HG02610 (cell line): ENCODE results near the gene TBCK.

Experiments
- ATAC-seq: cut with Tn5 transposase; IDR thresholded peaks from one replicate; pipeline ENCODE4 v1.9.1; 2021; ENCODE audit warnings: mild to moderate bottlenecking, moderate library complexity; ENCODE audit not compliant: unreplicated experiment

The TBCK gene

DNA sequence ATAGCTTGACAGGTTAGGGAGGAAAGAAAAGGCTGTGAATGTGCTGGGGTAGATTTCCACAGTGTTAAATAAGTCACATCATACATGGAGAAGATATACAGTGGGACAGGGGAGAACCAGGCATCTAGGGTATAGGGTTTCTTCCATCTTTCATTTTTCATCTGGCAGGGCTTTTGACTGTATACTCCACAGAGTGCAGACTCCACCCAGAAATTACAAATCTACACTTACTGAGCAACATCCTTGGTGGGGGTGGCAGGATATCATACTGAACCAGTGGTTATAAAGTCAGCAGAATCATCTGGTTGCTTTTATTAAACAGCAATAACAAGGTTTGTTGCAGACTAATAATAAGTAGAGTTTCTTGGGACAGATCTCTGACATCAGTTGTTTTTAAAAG is 266.5 kb downstream of the TBCK start:
- no peak for ATAC-seq

DNA sequence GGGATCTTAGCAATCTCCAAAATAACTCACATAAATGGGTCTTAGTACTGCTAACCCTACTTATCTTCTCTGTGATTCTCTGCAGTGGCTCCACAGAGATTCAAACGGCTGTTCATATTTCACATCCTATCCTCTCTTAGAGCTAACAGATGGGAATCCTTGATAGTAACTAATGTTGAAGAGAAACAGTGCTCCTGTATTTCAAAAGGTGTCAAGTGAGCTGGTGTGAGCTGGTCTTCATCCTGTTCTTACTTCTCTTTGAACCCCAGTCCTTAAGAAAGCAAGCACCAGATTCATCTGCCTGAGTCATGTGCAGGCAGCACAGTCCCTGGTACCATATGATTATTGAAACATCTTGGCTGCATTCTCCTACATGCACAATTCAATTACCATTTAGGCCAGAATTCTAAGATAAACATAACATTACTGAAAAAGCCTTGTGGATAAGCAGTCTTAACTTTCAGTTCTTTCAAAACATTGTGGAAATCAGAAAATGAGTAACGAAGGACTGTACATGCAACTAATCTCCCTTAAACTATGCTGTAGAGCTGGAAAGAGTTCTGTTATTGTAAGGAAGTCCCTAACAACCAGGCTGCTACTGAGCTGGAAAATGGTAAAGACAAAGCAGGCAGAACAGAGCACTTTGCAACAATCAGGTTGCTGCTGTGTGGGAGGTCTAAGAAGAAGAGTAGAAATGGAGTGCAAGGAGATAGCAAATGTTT is 267.6 kb downstream of the TBCK start:
- no peak for ATAC-seq

DNA sequence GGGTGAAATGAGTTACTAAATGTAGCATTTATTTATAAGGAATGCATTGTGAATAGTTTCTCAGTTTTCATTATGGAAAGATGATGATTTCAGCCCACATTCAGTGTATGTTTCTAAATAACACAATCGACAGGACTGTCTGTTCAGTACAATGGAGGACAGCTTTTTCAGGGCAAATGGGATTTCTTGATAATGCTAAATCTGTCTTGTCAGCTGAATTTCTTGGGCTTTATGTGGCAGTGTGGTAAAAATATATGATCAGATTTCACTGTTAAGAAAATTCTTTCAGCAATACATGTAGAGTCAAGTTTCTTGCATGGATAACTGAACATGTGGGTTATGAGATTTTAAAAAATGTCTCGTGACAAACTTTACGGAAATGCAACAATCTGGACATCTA is 269.9 kb downstream of the TBCK start:
- no peak for ATAC-seq

DNA sequence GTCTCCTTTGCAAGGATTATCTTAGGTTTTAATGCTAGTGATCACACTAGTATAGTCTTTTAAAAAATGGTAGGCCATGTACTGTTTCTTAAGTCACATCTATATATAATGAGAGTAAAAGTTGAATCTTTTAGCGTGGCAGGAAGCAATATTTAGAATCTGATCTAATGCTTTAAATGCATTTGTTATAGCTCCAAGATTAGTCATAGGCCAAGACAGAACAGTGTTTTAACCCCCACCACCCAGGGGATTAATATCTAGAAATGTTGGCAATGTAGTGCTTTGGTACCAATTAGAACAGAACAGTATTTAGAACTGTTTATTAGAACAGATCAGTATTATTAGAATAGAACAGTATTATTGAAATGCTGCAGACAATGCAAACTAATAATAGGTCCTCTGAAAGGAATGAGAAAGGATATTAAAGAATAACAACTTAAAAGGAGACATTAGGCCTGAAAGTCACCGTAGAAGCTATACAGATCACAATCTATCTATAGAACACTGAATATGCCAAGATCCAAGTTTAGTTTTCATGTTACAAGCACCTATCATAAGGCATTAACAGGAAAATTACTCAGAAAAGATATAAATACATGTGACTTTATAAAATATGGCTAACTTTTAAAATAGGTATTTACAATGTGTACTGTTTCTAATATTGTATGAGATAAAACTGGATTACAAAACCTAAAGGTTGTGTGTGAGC is 274.6 kb downstream of the TBCK start:
- ATAC-seq = no peak

DNA sequence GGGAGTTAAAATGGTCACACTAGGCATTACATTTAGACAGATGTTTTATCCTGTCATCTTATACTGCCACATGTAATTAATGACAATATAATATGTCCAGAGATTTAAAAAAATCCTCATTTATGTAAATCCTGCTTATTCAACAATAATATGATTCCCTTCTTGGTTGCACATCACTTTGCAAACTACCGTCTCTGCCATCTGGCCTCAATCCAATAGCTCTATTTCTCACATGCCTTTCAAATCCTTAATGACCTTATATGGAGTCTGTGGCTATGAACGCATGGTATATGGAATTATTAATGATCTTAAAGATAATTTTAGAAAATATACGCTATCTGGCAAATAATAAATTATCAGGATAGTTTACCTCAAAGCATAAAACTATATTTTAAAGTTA is 276.2 kb downstream of the TBCK start:
- ATAC-seq = no peak

GRCh38 chr4:106038908-106039307 is 277.1 kb downstream of the TBCK start:
- ATAC-seq = no peak

- no peak for ATAC-seq
These were observed 278.0 kb downstream of the TBCK start for GRCh38 chr4:106038012-106038411.

GRCh38 chr4:106036848-106037247 is 279.2 kb downstream of the TBCK start:
- ATAC-seq = no peak

DNA sequence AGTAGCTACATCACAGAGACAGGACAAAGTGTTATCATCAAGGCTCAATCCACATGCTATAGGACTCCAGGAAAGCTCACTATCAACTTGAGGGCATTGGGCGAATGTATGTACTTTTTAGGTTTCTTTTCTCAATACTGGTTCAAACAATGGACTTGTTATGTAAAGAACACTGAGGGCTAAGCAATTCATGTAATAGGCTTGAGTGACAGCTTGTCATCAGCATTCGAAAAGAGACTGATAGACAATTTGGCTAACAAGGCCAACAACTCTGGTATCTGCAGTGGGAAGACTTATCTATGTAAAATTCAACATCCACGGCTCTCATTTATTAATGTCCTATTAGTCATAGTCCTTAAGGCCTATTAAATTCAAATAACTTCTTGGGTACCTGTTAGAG is 279.7 kb downstream of the TBCK start:
- no peak for ATAC-seq

DNA sequence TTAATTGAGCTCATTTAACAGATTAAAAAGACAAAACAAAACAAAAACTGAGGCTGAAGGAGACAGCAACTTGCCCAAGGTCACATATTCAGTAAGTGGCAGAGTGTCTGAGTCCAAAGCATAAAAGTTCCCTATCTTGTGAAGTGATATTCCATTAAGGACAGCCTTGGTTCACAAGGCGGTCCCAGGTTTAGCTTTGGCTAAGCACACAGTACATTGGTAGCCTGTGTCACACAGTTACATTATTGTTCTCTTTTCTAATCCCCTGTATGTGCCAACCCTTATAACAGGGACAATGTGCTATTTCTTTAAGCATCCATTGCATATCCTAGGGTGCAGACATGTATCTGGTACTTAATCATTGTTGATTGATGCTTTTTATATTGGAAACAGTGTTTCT is 280.8 kb downstream of the TBCK start:
- no peak for ATAC-seq

- no peak for ATAC-seq
These were observed 281.3 kb downstream of the TBCK start for GRCh38 chr4:106034751-106035150.

GRCh38 chr4:106034220-106034619 is 281.8 kb downstream of the TBCK start:
- no peak for ATAC-seq

DNA sequence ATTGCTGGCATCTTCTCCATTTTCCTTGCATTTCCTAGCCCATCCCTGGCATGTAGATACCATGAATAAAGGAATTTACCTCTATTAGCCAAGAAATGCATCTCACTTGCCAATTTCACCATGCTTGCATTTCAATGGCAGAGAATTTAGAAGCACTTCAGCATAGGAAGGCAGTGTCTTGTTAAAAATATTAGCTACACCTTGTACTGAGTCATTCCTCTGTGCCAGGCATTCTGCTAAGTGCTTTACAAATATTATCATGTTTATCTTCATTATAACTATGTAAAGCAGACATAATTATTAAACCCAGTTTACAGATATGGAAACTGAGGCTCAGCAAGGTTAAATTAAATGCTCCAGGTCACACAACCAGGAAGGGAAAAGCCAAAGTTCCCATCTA is 282.5 kb downstream of the TBCK start:
- no peak for ATAC-seq

- no peak for ATAC-seq
These were observed 283.1 kb downstream of the TBCK start for GRCh38 chr4:106032851-106033286.

- ATAC-seq = no peak
These were observed 293.6 kb downstream of the TBCK start for GRCh38 chr4:106022454-106022853.

DNA sequence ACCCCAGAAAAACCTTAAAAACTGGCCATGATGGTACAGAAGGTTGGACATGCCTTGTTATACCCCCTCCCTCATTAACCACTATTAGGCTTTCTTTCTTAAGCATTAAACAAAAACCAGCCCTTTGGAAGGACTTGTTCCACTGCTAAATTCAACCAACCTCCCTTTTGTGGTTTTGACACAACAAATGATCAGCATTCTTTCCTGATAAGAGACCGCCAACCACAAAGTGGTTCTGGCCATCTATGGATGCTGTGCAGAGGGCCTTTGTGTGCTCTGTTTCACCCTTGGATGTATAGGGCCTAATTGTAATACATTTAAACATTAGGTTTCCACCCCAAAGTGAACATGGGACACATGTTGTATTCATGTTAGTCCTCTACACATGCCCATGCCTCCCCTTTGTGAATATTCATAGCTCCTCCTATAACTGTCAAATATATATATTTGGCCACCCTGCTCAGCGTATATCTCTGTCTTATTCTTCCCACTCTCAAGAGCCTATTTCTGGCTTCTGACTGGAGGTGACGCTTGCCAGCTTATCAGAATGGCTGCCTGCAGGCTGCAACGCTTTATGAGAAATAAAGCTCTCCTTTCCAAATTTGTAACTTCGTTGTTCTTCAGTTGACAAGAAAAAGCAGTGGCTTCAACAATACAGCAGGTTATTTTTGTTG is 294.1 kb downstream of the TBCK start:
- ATAC-seq = no peak

- no peak for ATAC-seq
These were observed 296.2 kb downstream of the TBCK start for GRCh38 chr4:106019771-106020170.

DNA sequence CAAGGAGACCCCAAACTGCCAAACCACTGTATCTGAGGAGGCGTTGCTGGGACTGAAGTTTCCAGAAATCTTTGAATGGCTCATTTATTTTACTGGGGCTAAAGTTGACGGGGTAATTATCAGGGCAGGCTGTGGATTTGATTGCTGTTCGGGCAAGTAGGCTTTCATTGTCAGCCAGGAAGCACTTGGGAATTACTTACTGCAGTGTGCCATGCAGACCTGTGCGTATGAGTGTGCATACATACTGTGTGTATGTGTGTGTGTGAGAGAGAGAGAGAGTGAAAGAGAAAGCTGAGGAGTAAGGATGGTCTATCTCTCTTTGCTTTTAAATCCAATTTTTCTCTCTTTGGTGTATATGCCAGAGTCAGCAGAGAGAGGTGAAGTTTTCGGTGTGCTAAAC is 298.0 kb downstream of the TBCK start:
- ATAC-seq = no peak

DNA sequence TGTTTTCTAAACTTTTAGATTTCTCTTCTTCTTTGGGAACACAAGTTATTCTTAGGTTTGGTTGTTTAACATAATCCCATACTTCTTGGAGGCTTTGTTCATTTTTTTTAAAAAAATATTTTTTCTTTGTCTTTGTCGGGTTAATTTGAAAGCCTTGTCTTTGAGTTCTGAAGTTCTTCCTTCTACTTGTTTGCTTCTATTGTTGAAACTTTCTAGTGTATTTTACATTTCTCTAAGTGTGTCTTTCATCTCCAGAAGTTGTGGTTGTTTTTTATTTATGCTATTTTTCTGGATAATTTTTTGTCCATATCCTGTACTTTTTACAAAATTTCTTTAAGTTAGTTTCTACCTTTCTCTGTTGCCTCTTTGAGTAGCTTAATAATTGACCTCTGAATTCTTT is 304.6 kb downstream of the TBCK start:
- no peak for ATAC-seq

DNA sequence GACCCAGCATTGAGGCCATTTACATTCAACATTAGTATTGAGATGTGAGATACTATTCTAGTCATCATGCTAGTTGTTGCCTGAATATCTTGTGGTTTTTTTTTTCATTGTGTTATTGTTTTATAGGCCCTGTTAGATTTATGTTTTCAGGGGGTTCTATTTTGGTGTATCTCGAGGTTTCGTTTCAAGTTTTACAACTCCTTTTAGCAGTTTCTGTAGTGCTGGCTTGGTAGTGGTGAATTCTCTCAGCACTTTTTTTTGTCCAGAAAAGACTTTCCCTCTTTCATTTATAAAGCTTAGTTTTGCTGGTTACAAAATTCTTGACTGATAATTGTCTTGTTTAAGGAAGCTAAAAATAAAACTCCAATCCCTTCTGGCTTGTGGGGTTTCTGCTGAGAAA is 305.2 kb downstream of the TBCK start:
- no peak for ATAC-seq

DNA sequence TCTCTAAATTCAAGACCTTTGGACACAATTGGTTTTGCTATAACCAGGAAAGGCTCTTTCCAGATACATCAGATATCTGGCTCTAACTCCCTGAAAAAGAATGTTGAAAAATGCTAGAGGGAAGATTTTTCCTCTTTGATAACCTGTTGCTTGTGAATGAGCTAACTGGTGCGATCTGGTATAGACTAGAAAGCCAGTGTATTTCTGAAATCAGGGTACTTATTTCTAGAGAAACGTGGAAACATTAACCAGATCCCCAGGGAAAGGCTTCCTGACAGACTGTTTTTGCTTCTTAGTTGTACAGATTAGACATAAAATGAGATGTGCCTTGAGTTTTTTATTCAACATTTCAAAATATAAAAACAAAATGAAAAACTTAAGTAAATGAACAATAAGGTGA is 313.0 kb downstream of the TBCK start:
- ATAC-seq = no peak
